Glutamatergic neuron (in vitro differentiated cells): ENCODE results near the gene DZANK1. TPM values are rescaled to one million over a fixed set of nuclear protein-coding genes. Genes with fewer than 3 reads are reported as not detected.

Experiments
- DNase-seq: peaks from one replicate; pipeline ENCODE4 v3.0.0; 2022
- H3K27ac Mint-ChIP-seq: one replicate; pipeline ENCODE4 v1.8.0; 2020; ENCODE audit warnings: mild to moderate bottlenecking, mixed read lengths, inconsistent platforms; ENCODE audit not compliant: unreplicated experiment
- H3K27me3 Mint-ChIP-seq: one replicate; pipeline ENCODE4 v1.8.0; 2020; ENCODE audit warnings: mild to moderate bottlenecking, moderate library complexity, mixed read lengths, inconsistent platforms; ENCODE audit not compliant: unreplicated experiment
- H3K36me3 Mint-ChIP-seq: one replicate; pipeline ENCODE4 v1.8.0; 2020; ENCODE audit warnings: mild to moderate bottlenecking, mixed read lengths, inconsistent platforms; ENCODE audit not compliant: unreplicated experiment
- H3K4me1 Mint-ChIP-seq: one replicate; pipeline ENCODE4 v1.8.0; 2020; ENCODE audit warnings: mild to moderate bottlenecking, low read depth, mixed read lengths, inconsistent platforms; ENCODE audit not compliant: unreplicated experiment
- H3K4me3 Mint-ChIP-seq: one replicate; pipeline ENCODE4 v1.8.0; 2020; ENCODE audit warnings: mild to moderate bottlenecking, mixed read lengths, inconsistent platforms; ENCODE audit not compliant: unreplicated experiment
- H3K9me3 Mint-ChIP-seq: one replicate; pipeline ENCODE4 v1.8.0; 2020; ENCODE audit warnings: mild to moderate bottlenecking, moderate library complexity, mixed read lengths, inconsistent platforms; ENCODE audit not compliant: unreplicated experiment
- total RNA-seq: library from RNA; stranded (reverse); fragmentation: NEBNext Ultra II Directional; extraction: Animal tissue kit (Norgen Biotek cat#: 25700); gene quantifications from one replicate; pipeline ENCODE4 v1.2.1, GENCODE V29; 2021; ENCODE audit not compliant: unreplicated experiment
- TF ChIP-seq, protein P1 (sequence below): fragments of 200-600 bp; sonication (generic); IDR thresholded peaks from one replicate; pipeline ENCODE4 v1.5.0; 2021; ENCODE audit not compliant: partially characterized antibody, unreplicated experiment

DZANK1 gene
- total RNA-seq, 1 donor from 2014 or later: 6.4 TPM

DNA sequence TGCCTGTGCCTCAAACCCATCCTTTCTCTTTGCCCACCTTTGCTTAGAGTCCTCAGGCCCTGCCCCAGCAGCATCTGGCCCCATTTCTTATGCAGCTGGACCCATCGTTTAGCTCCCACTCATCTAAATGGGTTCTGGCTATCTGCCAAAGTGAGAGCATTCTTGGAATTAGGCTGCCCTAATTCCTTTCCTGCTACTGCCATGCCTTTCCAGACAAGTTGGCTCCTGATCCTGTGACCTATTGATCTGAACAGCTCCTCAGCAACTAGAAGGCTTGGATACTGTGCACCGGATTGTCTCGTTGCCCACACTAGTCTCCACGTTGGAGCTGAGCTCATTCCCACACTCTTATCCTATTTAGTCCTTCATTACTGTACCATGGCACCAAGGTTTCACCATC is 22.9 kb downstream of the DZANK1 start:
- no peak overlapping the region for H3K27ac Mint-ChIP-seq
- H3K4me3 Mint-ChIP-seq: no peak overlapping the region
- no peaks in the 10 kb centered on the region for H3K36me3 Mint-ChIP-seq
- peaks cover 1% of the 10 kb centered on the region for H3K9me3 Mint-ChIP-seq
- TF ChIP-seq, protein P1, sequence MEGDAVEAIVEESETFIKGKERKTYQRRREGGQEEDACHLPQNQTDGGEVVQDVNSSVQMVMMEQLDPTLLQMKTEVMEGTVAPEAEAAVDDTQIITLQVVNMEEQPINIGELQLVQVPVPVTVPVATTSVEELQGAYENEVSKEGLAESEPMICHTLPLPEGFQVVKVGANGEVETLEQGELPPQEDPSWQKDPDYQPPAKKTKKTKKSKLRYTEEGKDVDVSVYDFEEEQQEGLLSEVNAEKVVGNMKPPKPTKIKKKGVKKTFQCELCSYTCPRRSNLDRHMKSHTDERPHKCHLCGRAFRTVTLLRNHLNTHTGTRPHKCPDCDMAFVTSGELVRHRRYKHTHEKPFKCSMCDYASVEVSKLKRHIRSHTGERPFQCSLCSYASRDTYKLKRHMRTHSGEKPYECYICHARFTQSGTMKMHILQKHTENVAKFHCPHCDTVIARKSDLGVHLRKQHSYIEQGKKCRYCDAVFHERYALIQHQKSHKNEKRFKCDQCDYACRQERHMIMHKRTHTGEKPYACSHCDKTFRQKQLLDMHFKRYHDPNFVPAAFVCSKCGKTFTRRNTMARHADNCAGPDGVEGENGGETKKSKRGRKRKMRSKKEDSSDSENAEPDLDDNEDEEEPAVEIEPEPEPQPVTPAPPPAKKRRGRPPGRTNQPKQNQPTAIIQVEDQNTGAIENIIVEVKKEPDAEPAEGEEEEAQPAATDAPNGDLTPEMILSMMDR: no peak
- no peaks in the 10 kb centered on the region for H3K4me1 Mint-ChIP-seq
- no peak for DNase-seq
- H3K27me3 Mint-ChIP-seq: peaks cover 3% of the 10 kb centered on the region

GRCh38 chr20:18440403-18440802 is 26.4 kb downstream of the DZANK1 start:
- H3K27me3 Mint-ChIP-seq: peaks cover 3% of the 10 kb centered on the region
- DNase-seq: no peak
- H3K9me3 Mint-ChIP-seq: no peaks in the 10 kb centered on the region
- H3K36me3 Mint-ChIP-seq: no peaks in the 10 kb centered on the region
- no peaks in the 10 kb centered on the region for H3K4me1 Mint-ChIP-seq
- no peak overlapping the region for H3K4me3 Mint-ChIP-seq
- TF ChIP-seq, protein P1: no peak
- H3K27ac Mint-ChIP-seq: no peak overlapping the region

DNA sequence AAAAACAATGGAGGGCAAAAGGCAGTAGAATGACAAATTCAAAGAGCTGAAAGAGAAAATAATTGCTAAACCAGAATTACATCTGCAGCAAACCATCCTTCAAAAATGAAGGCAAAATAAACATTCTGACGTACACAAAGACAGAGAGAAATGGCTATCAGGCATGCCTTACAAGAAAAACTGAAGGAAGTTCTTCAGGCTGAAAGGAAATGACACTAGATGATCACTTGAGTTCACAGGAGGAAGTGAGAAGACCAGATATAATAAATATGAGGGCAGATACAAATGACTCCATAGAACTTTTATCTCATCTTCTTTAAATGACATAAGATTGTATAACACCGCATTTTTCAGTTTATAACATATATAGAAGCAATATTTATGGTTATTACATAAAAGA is 30.0 kb downstream of the DZANK1 start:
- H3K27ac Mint-ChIP-seq: no peak overlapping the region
- H3K4me1 Mint-ChIP-seq: no peaks in the 10 kb centered on the region

DNA sequence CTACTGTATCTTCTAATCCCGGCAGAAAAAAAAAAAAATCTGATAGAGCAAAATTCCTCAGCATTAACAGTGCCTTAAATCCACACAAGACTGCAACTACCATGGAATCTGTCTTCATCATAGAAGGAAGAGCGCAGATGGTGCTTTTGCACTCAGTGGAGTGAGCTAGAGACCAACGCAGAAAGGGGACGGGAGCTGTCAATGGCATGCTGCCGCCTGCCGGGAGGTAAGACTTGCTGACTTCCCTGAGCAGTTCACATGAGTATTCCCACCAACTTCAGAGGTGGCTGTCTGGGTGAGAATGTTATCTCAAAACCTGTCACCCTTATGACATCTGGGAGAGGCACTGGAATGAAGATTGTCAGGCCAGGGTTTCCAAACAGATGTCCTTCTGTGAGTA is 35.6 kb downstream of the DZANK1 start:
- no peak overlapping the region for H3K27ac Mint-ChIP-seq
- no peaks in the 10 kb centered on the region for H3K27me3 Mint-ChIP-seq
- TF ChIP-seq, protein P1: no peak
- no peaks in the 10 kb centered on the region for H3K9me3 Mint-ChIP-seq
- no peaks in the 10 kb centered on the region for H3K4me1 Mint-ChIP-seq
- no peak overlapping the region for H3K4me3 Mint-ChIP-seq
- no peaks in the 10 kb centered on the region for H3K36me3 Mint-ChIP-seq
- DNase-seq: no peak

More for the DNA sequence above, 30.0 kb downstream of the DZANK1 start:
- DNase-seq: no peak
- H3K4me3 Mint-ChIP-seq: no peak overlapping the region
- H3K36me3 Mint-ChIP-seq: no peaks in the 10 kb centered on the region
- H3K27me3 Mint-ChIP-seq: no peaks in the 10 kb centered on the region
- H3K9me3 Mint-ChIP-seq: no peaks in the 10 kb centered on the region
- TF ChIP-seq, protein P1: no peak

GRCh38 chr20:18430172-18430826 is 36.5 kb downstream of the DZANK1 start:
- DNase-seq: no peak
- H3K27ac Mint-ChIP-seq: no peak overlapping the region
- H3K27me3 Mint-ChIP-seq: no peaks in the 10 kb centered on the region
- TF ChIP-seq, protein P1: no peak
- no peaks in the 10 kb centered on the region for H3K4me1 Mint-ChIP-seq
- no peaks in the 10 kb centered on the region for H3K36me3 Mint-ChIP-seq
- H3K9me3 Mint-ChIP-seq: no peaks in the 10 kb centered on the region
- no peak overlapping the region for H3K4me3 Mint-ChIP-seq
